Measurements from ENCODE around the gene ZC3H11A. TPM values are rescaled to one million over a fixed set of nuclear protein-coding genes. Genes with fewer than 3 reads are reported as not detected.
"Not testable (repeated sequence)": the region's sequence is repeated elsewhere in the genome, so short reads cannot be mapped to it uniquely, and the experiment has no call there.

ZC3H11A gene
- total RNA-seq, result 70.0 and 71.1 TPM in 2 replicates

DNA sequence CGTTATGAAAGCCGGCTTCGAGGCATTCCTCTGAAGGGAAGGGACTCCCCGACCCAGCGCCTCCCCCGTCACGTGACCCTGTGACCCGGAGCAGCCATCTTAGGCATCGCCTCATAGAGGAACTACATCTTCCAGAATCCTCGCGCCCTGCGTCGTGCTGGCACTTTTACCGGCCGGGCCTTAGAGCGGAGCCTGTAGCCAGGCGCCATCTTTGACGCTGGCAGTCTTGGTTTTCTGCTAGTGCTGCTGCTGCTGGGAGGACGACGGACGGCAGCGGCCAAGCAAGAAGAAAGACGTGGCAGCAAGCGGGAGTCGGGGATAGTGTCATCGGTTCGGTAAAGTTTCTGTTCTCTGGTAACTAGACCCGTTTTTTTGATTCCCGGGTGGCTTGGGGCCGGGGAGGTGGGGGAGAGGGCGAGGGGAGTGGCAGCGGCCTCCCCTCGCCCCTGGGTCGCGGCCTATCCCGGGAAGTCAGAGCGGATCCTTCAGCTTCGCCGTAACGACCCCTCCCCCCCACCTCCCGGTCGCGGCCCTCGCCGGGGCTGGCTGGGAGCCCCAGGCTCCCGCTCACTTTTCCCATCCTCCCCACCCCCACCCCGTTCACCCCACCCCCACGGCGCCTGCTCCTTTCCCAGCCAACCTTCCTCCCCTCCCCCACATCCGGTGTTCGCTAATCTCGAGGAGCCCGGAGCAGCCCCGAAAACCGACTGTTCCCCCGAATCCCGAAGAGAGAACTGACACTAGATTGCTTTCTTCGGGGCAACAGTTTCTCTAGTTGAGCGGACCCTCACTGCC is at the start of gene ZC3H11A, which contains the start of gene ZBED6:
TSS of gene ZC3H11A (plus strand) at position 183 of the 795 bp plus-strand sequence. CDS start 21,448 bp downstream, outside the sequence.
TSS of gene ZBED6 (plus strand) at position 183 of the 795 bp plus-strand sequence. CDS start 1,900 bp downstream, outside the sequence.
- TF ChIP-seq, protein P1, sequence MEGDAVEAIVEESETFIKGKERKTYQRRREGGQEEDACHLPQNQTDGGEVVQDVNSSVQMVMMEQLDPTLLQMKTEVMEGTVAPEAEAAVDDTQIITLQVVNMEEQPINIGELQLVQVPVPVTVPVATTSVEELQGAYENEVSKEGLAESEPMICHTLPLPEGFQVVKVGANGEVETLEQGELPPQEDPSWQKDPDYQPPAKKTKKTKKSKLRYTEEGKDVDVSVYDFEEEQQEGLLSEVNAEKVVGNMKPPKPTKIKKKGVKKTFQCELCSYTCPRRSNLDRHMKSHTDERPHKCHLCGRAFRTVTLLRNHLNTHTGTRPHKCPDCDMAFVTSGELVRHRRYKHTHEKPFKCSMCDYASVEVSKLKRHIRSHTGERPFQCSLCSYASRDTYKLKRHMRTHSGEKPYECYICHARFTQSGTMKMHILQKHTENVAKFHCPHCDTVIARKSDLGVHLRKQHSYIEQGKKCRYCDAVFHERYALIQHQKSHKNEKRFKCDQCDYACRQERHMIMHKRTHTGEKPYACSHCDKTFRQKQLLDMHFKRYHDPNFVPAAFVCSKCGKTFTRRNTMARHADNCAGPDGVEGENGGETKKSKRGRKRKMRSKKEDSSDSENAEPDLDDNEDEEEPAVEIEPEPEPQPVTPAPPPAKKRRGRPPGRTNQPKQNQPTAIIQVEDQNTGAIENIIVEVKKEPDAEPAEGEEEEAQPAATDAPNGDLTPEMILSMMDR (IDR thresholded peaks at IDR 0.05; ENCODE audit: insufficient read depth, low read length, poor library complexity, severe bottlenecking), result no peak
- peak; percentile 93 for DNase-seq (ENCODE audit: low read depth)
- Histone ChIP-seq H3K4me3 (ENCODE audit: low read depth, low read length) (peak within 1 kb of the TSS; percentile 76), H3K36me3 (ENCODE audit: control insufficient read depth, insufficient read depth, low read length) (no peaks in the 10 kb centered on the region), H3K27me3 (ENCODE audit: control insufficient read depth, insufficient read depth, low read length) (no peaks in the 10 kb centered on the region)

DNA sequence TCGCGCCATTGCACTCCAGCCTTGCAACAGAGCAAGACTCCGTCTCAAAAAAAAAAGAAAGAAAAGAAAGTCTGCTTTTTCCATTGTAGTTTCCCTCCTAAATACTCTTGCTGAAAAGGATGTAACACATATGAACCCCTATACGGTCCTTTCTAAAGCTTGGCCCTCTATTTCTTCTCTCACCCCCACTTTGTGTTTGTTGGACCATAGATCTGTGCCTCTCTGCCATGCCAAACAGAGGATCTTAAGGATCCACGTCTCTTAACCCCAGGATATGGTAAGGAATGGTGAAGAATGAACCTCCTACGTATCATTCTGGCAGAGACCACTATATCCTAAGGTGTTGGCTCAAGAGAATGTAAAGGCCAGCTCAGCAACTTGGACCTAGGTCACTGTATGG is 49.1 kb upstream of the ZC3H11A start:
- DNase-seq (ENCODE audit: low read depth), result no peak
- TF ChIP-seq, protein P1 (IDR thresholded peaks at IDR 0.05; ENCODE audit: insufficient read depth, low read length, poor library complexity, severe bottlenecking), result no peak
- no peak overlapping the region for H3K4me3 ChIP-seq (ENCODE audit: low read depth, low read length)
- no peaks in the 10 kb centered on the region for H3K36me3 ChIP-seq (ENCODE audit: control insufficient read depth, insufficient read depth, low read length)
- H3K27me3 ChIP-seq (ENCODE audit: control insufficient read depth, insufficient read depth, low read length), result no peaks in the 10 kb centered on the region

DNA sequence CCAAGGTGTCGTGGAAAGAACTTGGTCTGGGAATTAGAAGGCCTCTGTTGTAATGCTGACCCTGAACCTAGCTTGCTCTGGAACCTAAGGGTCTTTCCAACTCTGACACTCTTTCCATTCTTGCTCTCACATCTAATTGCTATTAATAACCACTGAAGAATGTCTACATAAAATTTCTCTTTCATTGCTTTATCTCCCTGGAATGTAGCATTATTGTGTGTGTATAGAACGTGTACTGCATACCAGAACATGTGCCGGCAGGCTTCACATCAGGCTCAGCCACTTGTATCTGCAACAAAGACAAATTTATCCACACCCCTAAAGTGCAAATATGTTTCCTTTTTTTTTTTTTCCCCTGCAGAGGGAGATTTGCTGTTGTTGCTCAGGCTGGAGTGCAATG is 44.4 kb upstream of the ZC3H11A start:
- no peaks in the 10 kb centered on the region for H3K27me3 ChIP-seq (ENCODE audit: control insufficient read depth, insufficient read depth, low read length)
- DNase-seq (ENCODE audit: low read depth), result no peak

DNA sequence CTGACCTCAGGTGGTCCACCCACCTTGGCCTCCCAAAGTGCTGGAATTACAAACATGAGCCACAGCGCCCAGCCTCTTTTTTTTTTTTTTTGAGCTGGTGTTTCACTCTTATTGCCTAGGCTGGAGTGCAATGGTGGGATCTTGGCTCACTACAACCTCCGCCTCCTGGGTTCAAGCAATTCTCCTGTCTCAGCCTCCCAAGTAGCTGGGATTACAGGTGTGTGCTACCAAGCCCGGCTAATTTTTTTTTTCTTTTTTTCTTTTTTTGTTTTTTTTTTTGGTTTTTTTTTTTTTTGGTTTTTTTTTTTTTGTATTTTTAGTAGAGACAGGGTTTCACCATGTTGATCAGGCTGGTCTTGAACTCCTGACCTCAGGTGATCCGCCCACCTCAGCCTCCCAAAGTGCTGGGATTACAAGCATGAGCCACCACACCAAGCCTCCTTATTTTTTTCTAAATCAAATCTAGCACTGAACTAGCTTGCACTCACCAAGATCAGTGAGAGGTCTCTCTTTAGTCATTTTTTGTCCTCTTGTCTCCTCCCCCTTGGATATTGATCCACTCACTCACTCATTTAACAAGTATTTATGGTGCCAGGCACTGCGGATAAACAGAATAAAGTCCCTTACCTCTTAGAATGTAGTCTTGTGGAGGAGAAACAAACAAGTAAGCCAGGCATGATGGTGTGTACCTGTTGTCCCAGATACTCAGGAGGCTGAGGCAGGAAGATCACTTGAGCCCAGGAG is 43.6 kb upstream of the ZC3H11A start:
- not testable (repeated sequence) for DNase-seq (ENCODE audit: low read depth); H3K27me3 ChIP-seq (ENCODE audit: control insufficient read depth, insufficient read depth, low read length); H3K4me3 ChIP-seq (ENCODE audit: low read depth, low read length); H3K36me3 ChIP-seq (ENCODE audit: control insufficient read depth, insufficient read depth, low read length)

More for the DNA sequence above, 44.4 kb upstream of the ZC3H11A start:
- TF ChIP-seq, protein P1 (IDR thresholded peaks at IDR 0.05; ENCODE audit: insufficient read depth, low read length, poor library complexity, severe bottlenecking), result no peak
- H3K36me3 ChIP-seq (ENCODE audit: control insufficient read depth, insufficient read depth, low read length), result no peaks in the 10 kb centered on the region
- no peak overlapping the region for H3K4me3 ChIP-seq (ENCODE audit: low read depth, low read length)

DNA sequence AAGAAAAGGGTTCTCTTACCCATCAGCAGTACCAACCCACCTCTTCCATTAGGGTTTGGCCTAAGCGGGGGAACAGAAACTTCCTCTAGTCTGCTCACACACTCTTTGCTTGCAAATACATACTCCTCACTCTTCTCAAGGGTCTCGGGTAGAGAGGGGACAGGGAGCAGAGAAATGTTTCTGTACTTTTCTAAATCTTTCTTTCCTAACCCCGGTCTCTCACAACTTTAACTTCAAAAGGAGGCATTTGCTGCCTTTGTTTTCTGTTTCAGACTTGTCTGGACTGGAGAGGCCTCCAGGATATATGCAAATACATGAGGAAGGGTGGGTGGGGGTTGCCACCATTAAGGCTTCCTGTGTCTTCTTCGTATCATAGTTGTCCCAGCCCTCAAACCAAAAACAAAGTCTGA is 41.0 kb upstream of the ZC3H11A start:
- H3K27me3 ChIP-seq (ENCODE audit: control insufficient read depth, insufficient read depth, low read length), result no peaks in the 10 kb centered on the region
- H3K4me3 ChIP-seq (ENCODE audit: low read depth, low read length), result no peak overlapping the region
- TF ChIP-seq, protein P1 (IDR thresholded peaks at IDR 0.05; ENCODE audit: insufficient read depth, low read length, poor library complexity, severe bottlenecking), result no peak
- H3K36me3 ChIP-seq (ENCODE audit: control insufficient read depth, insufficient read depth, low read length), result no peaks in the 10 kb centered on the region
- DNase-seq (ENCODE audit: low read depth), result no peak

DNA sequence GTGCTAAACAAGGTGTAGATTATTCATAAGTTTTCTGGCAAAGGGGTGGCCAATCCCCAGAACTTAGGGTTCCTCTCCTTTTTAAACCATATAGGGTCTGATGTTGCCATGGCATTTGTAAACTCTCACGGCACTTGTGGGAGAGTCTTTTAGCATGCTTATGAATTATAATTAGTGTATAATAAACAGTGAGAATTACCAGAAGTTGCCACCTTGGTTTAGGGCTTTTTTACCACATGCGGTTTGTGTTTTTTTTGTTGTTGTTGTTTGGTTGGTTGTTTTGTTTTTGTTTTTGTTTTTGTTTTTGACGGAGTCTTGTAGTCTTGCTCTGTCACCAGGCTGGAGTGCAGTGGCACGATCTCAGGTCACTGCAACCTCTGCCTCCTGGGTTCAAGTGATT is 39.4 kb upstream of the ZC3H11A start:
- no peak for DNase-seq (ENCODE audit: low read depth)
- TF ChIP-seq, protein P1 (IDR thresholded peaks at IDR 0.05; ENCODE audit: insufficient read depth, low read length, poor library complexity, severe bottlenecking), result no peak
- Histone ChIP-seq H3K36me3 (ENCODE audit: control insufficient read depth, insufficient read depth, low read length) (no peaks in the 10 kb centered on the region), H3K27me3 (ENCODE audit: control insufficient read depth, insufficient read depth, low read length) (no peaks in the 10 kb centered on the region), H3K4me3 (ENCODE audit: low read depth, low read length) (no peak overlapping the region)

DNA sequence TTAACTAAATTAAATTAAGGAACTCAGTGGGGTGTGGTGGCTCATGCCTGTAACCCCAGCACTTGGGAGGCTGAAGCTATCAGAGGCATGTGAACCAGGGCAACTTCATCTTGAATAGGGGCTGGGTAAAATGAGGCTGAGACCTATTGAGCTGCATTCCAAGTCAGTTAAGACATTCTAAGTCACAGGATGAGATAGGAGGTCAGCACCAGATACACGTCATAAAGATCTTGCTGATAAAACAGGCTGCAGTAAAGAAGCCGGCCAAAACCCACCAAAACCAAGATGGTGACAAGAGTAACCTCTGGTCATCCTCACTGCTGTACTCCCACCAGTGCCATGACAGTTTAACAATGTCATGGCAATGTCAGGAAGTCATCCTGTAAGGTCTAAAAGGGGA is 36.7 kb upstream of the ZC3H11A start:
- H3K4me3 ChIP-seq (ENCODE audit: low read depth, low read length); H3K36me3 ChIP-seq (ENCODE audit: control insufficient read depth, insufficient read depth, low read length); H3K27me3 ChIP-seq (ENCODE audit: control insufficient read depth, insufficient read depth, low read length); DNase-seq (ENCODE audit: low read depth): not testable (repeated sequence)

All from kidney epithelial cell (primary cell).